ENCODE results near the gene TRDMT1. TPM values are rescaled to one million over a fixed set of nuclear protein-coding genes. Genes with fewer than 3 reads are reported as not detected.

Gene TRDMT1
- total RNA-seq, 1 experiment from 2014 or later, result 20.2 TPM

DNA sequence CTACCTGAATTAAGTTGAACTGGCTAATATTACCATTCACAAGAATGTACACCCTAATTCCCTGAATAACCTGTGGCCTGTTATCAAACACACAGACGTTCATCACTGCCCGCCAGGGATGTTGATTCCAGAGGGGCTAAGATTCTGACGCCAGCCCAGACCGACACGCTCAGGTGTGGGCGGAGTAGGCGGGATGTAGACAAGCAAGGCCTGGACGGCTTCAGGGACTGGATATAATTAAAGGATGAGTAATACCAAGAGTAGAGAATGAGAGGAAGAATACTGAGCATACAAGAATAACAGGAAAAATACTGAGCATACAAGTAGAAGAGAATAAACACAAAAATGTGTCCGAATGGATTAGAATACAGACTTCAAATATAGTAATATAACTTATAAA, 100.9 kb downstream of the TRDMT1 start:
- Mint-ChIP-seq H3K36me3 (ENCODE audit: insufficient read depth in 1 of 3, low read depth in 3 of 3) (0 out of 7 replicates have a peak, but pooled peaks cover 0 to 1% (median 0%) of the 10 kb centered on the region in 3 experiments), H3K27me3 (ENCODE audit: low read depth) (no peaks in the 10 kb centered on the region), H3K4me3 (no peak overlapping the region), H3K4me1 (no peaks in the 10 kb centered on the region), H3K9me3 (peaks cover 0 to 9% of the 10 kb centered on the region in 2 experiments; a peak in 3 of 5 replicates), H3K27ac (no peak overlapping the region)
- Histone ChIP-seq H3K9me3 (ENCODE audit: control insufficient read depth, low read depth, low read length) (no peaks in the 10 kb centered on the region), H3K27ac (ENCODE audit: insufficient read length, low read depth, low read length) (no peak overlapping the region), H3K79me1 (ENCODE audit: insufficient read depth, low read depth, low read length, poor library complexity, severe bottlenecking) (no peaks in the 10 kb centered on the region), H4K8ac (replicated peaks; ENCODE audit: insufficient read length, low read depth, low read length) (no peak overlapping the region), H3K4me1 (ENCODE audit: insufficient read depth, low read length) (no peaks in the 10 kb centered on the region), H3K14ac (ENCODE audit: insufficient read depth, low read length) (no peak overlapping the region), H2AK5ac (ENCODE audit: insufficient read length, low read length) (no peak overlapping the region), H3K23ac (ENCODE audit: insufficient read length, low read depth, low read length) (no peak overlapping the region), H3K79me2 (ENCODE audit: insufficient read depth, low read length) (no peaks in the 10 kb centered on the region), H3K23me2 (ENCODE audit: insufficient read length, low read depth, low read length, poor library complexity, severe bottlenecking) (no peaks in the 10 kb centered on the region), H3K9ac (ENCODE audit: extremely low read depth, insufficient read length, low read length) (no peak overlapping the region), H2BK20ac (ENCODE audit: low read depth, low read length, poor library complexity, severe bottlenecking) (no peak overlapping the region), H2BK15ac (ENCODE audit: low read depth, low read length) (no peak overlapping the region), H2BK120ac (ENCODE audit: low read depth, low read length, poor library complexity, severe bottlenecking) (no peak overlapping the region), H3K56ac (ENCODE audit: insufficient read length, low read depth, low read length) (no peak overlapping the region), H2BK5ac (ENCODE audit: insufficient read length, low read length) (no peak overlapping the region), H2AFZ (ENCODE audit: low read length) (no peak overlapping the region), H3T11ph (ENCODE audit: low read length) (no peak overlapping the region), H3K4me2 (ENCODE audit: insufficient read depth, insufficient read length, low read length) (no peak overlapping the region), H4K5ac (ENCODE audit: insufficient read length, low read depth, low read length) (no peak overlapping the region), H2BK12ac (ENCODE audit: insufficient read length, low read depth, low read length) (no peak overlapping the region), H3K27me3 (ENCODE audit: insufficient read depth, low read length) (no peaks in the 10 kb centered on the region), H4K20me1 (ENCODE audit: control insufficient read depth, insufficient read depth, insufficient read length) (no peaks in the 10 kb centered on the region), H3K4ac (ENCODE audit: low read depth, low read length) (no peak overlapping the region), H4K91ac (ENCODE audit: insufficient read length, low read depth, low read length) (no peak overlapping the region), H3K18ac (ENCODE audit: insufficient read length, low read depth, low read length) (no peak overlapping the region)
- TF ChIP-seq CTCF (conservative IDR thresholded peaks at IDR 0.05), result no peak
- no CpG with 5 or more reads among the region's 9 CpGs for WGBS (ENCODE audit: extremely low coverage, insufficient read length, low lambda C conversion rate)
- DNase-seq, result no peak

Measured in H9 (cell line).